ENCODE measurements around the gene TLX2. TPM values are rescaled to one million over a fixed set of nuclear protein-coding genes. Genes with fewer than 3 reads are reported as not detected.
"Not testable (repeated sequence)": the region's sequence is repeated elsewhere in the genome, so short reads cannot be mapped to it uniquely, and the experiment has no call there.

The TLX2 gene
- 0.13 TPM in 1 of 2 replicates, not detected in the other for total RNA-seq
- not detected for polyA plus RNA-seq (2012)

GRCh38 chr2:74514368-74515270 lies at the start of gene TLX2:
Gene TLX2 (plus strand): TSS chr2:74514450. CDS start chr2:74514807, 357 bp downstream.
- DNase-seq (ENCODE audit: low read depth), result no peak

DNA sequence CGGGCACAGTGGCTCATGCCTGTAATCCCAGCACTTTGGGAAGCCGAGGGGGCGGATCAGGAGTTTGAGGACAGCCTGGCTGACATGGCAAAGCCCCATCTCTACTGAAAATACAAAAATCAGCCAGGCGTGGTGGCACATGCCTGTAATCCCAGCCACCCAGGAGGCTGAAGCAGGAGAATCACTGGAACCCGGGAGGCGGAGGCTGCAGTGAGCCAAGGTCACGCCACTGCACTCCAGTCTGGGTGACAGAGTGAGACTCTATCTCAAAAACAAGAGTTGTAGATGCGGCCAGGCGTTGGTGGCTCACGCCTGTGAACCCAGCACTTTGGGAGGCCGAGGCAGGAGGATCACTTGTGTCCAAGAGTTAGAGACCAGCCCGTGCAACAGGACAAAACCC lies 43.5 kb upstream of the TLX2 start:
- DNase-seq (ENCODE audit: low read depth), result not testable (repeated sequence)

DNA sequence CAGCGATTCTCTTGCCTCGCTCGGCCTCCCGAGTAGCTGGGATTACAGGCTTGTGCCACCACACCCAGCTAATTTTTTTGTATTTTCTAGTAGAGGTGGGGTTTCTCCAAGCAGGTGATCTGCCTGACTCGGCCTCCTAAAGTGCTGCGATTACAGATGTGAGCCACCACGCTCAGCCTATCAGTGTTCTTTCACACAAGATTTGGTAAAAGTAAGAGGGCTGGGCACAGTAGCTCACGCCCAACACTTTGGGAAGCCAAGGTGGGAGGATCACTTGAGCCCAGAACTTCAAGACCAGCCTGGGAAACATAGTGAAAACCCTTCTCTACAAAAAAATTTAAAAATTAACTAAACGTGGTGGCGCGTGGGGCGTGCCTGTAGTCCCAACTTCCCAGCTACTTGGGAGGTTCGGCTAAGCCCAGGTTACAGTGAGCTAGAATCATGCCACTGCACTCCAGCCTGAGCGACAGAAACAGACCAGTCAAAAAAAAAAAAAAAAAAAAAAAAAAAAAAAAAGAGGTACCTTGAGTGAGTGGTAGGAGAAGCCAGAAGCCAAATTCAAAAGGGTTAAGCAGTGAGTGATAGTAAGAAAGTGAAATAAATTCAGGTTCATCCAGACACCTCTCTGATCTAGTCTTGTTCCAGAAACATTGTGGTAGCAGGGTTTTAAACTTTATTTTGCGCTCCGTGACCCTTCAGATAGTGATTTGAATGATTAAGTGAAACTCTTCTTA lies 42.8 kb upstream of the TLX2 start:
- no peak for DNase-seq (ENCODE audit: low read depth)

- peak; percentile 97 for DNase-seq (ENCODE audit: low read depth)
Measured at GRCh38 chr2:74472086-74472944, 41.9 kb upstream of the TLX2 start, which contains the start of gene MRPL53. Gene MRPL53 (minus strand): TSS chr2:74472680. CDS start chr2:74472660, 20 bp downstream.

- no peak for DNase-seq (ENCODE audit: low read depth)
Measured at GRCh38 chr2:74472945-74473258, 41.3 kb upstream of the TLX2 start.

GRCh38 chr2:74474481-74474880 lies 39.8 kb upstream of the TLX2 start:
- DNase-seq (ENCODE audit: low read depth), result no peak

- DNase-seq (ENCODE audit: low read depth), result no peak
Measured at GRCh38 chr2:74474899-74475298, 39.4 kb upstream of the TLX2 start.

- DNase-seq (ENCODE audit: low read depth), result no peak
Measured at GRCh38 chr2:74481431-74481830, 32.8 kb upstream of the TLX2 start.

DNA sequence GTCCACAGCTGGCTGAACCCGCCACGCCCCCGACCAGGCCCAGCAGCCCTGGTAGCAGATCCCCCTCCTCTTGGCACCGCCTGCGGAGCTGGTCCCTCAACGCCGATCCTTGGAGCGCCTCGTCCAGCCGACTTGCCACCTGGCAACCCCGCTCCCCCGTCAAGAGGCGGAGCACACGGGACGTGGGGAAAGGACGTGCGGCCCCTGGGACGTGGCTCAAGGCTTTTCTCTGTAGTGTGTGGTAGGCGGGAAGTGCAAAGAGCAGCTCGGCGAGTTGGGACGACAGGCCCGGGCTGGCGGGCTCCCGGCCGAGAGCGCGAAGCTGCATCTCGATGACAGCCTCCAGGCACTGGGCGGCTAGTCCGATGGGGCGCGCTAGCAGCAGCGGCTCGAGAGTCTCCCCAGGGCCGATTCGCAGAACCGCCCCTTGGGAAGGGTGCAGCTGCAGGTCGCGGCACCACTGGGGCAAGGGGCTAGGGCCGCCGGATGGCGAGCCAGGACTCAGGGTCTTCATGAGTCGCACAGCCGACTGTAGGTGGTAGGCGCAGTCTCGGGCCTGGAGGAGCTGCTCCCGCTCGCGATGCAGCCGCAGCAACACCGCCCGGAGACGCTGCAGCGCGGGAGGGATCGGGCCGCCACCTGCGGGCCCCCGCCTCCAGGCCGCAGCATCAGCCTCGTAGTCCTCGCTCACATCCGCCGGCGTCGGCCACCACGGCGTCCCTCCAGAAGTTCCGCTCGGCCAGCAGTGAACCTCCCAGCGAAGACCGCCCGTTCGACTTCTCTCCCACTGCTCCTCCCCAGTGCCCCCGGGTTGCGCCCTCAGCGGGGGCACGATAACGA lies 32.1 kb upstream of the TLX2 start:
- DNase-seq (ENCODE audit: low read depth), result no peak

- DNase-seq (ENCODE audit: low read depth), result peak; percentile 97
Measured at GRCh38 chr2:74482801-74483674, 31.2 kb upstream of the TLX2 start, which contains the start of the genes CCDC142 and TTC31. Gene CCDC142 (minus strand): TSS chr2:74482998. CDS start chr2:74482837, 161 bp downstream. Gene TTC31 (plus strand): TSS chr2:74483081. CDS start chr2:74483096, 15 bp downstream.

DNA sequence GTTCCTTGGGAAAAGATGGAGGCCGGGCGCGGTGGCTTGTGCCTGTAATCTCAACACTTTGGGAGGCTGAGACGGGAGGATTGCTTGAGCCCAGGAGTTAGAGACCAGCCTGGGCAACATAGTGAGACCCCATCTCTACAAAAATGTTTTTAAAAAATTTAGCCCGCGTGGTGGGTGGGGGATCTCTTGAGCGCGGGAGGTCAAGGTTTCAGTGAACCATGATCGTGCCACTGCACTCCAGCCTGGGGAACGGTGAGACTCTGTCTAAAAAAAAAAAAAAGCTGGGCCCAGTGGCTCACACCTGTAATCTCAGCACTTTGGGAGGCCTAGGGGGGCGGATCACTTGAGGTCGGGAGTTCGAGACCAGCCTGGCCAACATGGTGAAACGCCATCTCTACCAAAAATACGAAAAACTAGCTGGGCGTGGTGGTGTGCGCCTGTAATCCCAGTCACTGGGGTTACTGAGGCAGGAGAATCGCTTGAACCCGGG lies 30.5 kb upstream of the TLX2 start:
- DNase-seq (ENCODE audit: low read depth), result not testable (repeated sequence)

DNA sequence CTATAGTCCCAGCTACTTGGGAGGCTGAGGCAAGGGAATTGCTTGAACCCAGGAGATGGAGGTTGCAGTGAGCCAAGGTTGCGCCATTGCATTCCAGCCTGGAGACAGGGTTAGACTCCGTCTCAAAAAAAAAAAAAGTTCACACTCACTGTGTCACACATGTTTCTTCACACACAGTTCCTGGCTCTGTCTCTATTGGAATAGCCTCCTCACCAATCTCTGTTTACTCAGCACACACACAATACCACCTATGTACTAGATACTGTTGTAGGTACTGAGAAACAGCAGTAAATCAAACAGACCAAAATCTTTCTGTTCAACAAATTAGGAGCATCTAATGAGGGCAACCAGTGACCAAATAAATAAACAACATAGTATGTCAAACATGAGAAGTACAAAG lies 28.1 kb upstream of the TLX2 start:
- DNase-seq (ENCODE audit: low read depth), result no peak

DNA sequence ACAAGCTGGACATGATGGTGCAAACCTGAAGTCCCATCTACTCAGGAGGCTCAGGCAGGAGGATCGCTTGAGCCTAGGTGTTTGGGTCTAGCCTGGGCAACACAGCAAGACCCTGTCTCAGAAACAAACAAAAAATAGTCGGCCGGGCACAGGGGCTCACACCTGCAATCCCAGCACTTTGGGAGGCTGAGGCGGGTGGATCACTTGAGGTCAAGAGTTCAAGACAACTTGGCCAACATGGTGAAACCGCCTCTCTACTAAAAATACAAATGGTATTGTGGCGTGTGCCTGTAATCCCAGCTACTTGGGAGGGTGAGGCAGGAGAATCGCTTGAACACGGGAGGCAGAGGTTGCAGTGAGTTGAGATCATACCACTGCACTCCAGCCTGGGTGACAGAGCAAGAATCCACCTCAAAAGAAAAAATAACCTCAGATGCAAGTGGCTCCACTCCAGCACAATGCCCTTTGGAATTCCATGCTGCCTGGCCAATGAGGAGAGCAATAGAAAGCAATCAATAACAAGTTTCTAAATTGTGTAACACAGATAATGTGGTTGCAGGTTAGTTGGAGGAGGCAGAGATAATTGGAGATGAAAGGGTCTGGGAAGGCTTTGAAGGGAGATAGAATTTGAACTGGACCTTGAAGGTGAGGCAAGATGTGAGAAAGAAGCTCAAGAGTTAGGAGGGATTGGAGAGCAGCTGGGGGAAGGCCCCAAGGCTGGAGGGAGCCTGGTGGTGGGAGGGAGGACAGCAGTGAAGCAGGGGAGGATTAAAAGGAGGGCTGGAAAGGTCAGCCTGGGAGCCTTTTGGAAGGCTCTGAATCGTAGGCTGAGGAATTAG lies 25.4 kb upstream of the TLX2 start:
- DNase-seq (ENCODE audit: low read depth), result no peak

- no peak for DNase-seq (ENCODE audit: low read depth)
Measured at GRCh38 chr2:74489906-74490305, 24.3 kb upstream of the TLX2 start.

GRCh38 chr2:74491648-74492544 lies 22.4 kb upstream of the TLX2 start:
- no peak for DNase-seq (ENCODE audit: low read depth)

DNA sequence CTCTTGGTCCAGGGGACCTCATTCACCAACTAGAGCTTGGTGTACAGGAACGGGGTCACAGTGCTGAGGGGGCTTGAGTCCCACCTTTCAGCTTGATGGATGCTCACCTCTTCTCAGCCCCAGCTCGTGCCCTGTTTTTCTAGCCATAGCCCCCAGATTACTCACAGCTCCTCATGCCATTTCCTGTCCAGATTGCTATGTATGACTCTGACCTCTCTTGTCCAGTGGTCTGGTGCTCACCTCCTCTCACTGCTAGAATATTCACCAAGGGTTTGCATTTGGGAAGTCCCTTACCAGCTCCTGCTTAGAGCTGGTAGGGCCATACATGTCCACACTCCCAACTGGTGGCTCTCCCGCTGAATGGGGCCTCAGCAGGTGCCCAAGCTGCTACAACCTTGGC lies 20.7 kb upstream of the TLX2 start:
- no peak for DNase-seq (ENCODE audit: low read depth)

DNA sequence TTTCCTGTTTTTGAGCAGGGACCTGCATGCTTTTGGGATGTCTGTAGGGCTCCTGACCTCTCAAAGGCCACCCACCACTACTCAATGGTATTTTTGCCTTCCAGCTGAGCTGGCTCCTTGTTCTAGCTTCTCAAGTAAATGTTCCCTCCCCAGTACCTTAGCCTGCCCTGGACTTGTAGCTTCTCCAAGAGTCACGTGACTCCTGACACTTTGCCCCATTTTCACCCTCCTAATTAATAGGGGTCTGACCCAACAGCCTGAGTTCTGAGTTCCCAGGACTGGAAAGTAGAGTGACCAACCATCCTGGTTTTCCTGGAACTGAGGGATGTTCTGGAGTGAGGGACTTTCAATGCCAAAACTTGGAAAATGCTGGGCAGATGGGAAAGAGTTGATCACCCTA lies 18.8 kb upstream of the TLX2 start:
- no peak for DNase-seq (ENCODE audit: low read depth)
